HG03439 (cell line): ENCODE data around the gene MED13.
"Not testable (repeated sequence)": the region's sequence is repeated elsewhere in the genome, so short reads cannot be mapped to it uniquely, and the experiment has no call there.

ENCODE experiments used
- ATAC-seq: cut with Tn5 transposase; IDR thresholded peaks from one replicate; pipeline ENCODE4 v1.9.1; 2021; ENCODE audit warnings: mild to moderate bottlenecking, moderate library complexity; ENCODE audit not compliant: unreplicated experiment

The MED13 gene

DNA sequence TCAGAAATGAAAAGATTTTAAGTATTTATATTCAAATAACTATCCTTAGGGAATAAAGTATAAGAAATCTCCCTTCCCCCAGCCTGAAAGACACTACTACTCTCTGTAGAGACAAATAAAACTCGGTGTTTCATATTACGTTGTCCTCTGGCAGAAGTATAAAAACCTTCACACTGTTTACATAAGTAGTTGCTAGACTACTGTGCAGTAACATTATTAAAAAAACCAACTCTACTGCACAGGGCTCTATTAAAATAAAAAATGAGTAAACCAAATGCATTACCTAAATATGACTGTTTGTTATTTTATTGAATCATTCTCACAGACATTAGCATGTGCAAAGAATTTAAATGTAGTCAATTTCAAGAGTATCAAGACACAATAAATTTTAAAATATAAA is 67.4 kb downstream of the MED13 start:
- no peak for ATAC-seq

DNA sequence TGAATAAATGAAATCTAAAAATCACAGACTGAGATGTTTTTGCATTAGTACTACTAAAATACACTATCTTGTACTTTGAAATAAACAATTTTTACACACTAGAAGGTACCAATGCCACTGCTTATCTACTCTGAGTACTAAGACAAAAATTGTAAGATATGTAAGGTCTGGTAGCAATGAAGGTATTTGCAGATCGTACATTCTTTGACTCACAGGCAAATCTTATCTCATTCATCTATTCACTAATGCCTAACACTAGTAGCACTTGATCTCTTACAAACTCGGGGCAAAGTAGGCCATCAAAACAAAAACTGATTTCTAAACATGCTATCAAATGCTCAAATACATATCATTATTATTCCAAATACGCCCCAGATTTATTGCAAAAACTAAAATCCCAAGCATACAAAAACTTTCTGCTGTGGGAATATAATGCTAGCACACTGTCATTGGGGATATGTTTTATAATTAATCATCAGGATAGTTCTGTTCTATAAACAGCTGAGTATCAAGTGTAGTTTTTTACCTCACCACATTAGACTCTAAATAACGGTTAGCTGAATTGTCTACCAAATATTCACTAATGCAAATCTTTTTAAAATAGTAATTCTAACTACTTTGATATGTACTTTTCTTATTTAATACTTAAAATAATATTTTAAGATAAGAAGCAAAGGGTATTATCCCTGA is 68.0 kb downstream of the MED13 start:
- ATAC-seq = no peak

DNA sequence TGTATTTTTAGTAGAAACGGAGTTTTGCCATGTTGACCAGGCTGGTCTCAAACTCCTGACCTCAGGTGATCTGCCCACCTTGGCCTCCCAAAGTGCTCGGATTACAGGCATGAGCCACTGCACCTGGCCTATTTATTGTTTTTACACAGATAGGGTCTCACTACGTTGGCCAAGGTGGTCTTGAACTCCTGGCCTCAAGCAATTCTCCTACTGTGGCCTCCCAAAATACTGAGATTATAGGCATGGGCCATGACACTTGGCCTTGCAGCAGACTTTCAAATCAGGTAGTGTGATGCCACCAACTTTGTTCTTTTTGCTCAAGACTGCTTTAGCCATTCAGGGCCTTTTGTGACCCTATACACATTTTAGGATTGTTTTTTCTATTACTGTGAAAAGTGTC is 75.6 kb downstream of the MED13 start:
- no peak for ATAC-seq

GRCh38 chr17:61986898-61987297 is 78.2 kb downstream of the MED13 start:
- ATAC-seq = no peak

GRCh38 chr17:61984821-61985220 is 80.3 kb downstream of the MED13 start:
- no peak for ATAC-seq

GRCh38 chr17:61981323-61981722 is 83.8 kb downstream of the MED13 start:
- no peak for ATAC-seq

- no peak for ATAC-seq
Measured at GRCh38 chr17:61980535-61980934, 84.5 kb downstream of the MED13 start.

GRCh38 chr17:61974115-61974514 is 91.0 kb downstream of the MED13 start:
- no peak for ATAC-seq

DNA sequence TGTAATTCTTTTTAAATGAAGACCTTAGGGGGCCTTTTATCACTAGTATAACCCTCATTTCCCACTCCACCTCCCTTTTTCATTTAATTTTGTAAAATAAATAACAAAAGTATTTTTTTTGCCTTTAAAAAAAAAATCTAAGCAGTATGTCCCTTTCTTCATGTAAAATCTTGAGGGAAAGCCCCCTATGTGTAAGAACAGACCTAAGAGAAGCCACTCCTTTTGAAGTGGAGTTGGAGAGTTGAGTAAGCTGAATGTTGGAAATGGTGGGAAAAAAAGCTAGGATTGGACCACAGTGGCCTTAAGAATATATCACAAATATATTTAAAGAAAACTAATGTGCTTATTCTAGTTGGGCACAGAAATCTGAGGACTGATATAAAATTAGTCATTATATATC is 92.8 kb downstream of the MED13 start:
- no peak for ATAC-seq

- no peak for ATAC-seq
Measured at GRCh38 chr17:61970030-61970429, 95.0 kb downstream of the MED13 start.

DNA sequence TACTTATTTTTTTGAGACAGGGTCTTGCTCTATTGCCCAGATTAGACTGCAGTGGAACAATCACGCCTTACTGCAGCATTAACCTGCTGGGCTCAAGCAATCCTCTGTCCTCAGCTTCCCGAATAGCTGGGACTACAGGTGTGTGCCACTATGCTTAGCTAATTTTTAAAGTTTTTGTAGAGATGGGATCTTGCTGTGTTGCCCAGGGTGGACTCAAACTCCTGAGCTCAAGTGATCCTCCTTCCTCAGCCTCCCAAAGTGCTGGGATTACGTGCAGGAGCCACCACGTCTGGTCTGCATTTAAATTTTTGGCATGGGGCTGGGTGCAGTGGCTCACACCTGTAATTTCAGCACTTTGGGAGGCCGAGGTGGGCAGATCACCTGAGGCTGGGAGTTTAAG is 96.3 kb downstream of the MED13 start:
- no peak for ATAC-seq

DNA sequence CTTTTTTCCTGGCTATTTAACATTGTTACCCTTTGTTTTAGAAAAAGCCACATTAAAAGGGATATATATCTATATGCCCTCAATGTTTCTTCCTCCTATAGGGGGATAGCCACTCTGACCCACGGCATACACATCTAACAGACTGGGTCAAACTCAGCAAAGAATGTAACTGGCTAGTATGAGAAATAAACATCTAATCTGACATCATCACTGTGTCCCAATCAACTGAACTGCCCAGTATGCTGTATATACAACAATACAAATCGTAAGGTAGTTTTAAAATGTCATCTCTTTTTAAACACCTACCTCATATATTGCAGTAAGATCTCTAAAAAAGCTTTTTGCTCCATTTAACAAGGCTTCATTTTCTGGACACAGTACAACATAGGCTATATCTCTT is 97.3 kb downstream of the MED13 start:
- ATAC-seq = no peak

GRCh38 chr17:61966191-61966590 is 98.9 kb downstream of the MED13 start:
- ATAC-seq = no peak

DNA sequence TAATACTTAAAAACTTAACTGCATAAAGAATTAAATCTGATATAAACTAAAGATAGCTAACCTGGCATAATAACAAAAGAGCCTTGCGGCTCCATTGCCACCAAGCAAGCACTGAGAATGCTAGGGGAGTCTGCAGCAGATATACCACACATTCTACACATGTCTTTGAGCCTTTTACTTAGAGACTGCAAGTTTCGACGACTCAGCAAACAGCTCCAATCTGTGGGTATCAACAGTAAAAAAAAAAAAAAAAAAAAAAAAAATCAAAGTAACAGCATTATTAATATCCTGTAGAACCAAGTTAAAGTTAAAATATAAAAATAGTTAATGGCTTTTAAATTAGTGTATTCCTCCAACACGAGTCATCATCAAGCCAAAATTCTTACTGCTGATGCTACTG is 109.5 kb downstream of the MED13 start:
- ATAC-seq = no peak

GRCh38 chr17:61947367-61948078 is 117.6 kb downstream of the MED13 start:
- no peak for ATAC-seq

- no peak for ATAC-seq
Measured at GRCh38 chr17:61946359-61946758, 118.7 kb downstream of the MED13 start.

DNA sequence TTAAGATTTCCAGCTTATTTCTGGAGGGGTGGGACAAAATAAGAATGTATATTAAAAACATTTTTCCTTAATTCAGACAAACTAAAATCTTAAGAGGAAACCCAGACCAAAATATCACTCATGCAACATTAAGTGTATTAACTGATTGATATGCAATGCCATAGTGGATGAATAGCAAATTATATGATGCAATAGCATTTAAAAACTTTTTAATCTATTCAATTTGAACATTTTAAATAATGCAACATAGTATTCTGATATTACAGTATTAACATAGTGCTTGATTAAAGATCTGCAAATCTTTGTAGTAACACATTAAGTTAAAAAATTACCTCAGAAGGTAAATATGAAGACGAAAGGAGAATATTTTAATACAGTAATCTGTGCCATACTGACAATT is 122.0 kb downstream of the MED13 start:
- ATAC-seq = no peak

DNA sequence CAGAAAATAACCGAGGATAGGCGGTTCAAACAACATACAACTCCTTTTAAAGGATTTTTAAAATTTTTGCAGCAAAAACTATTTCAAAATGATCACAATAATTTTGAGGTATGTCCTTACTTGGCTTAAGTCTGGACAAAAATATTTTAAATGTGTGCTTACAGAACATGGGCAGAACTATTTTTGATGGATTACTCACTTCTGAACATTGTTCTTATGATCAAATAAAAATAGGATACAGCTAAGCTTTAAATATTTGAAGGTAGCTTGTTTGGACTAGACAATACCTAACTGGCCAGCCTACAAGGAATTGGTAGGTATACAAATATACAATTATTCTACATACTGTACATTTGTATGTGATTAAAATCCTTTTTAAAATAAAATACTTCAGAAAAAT is 123.0 kb downstream of the MED13 start:
- ATAC-seq = no peak

GRCh38 chr17:61928101-61928436 is 137.0 kb downstream of the MED13 start:
- no peak for ATAC-seq

GRCh38 chr17:61927208-61928100 is 137.6 kb downstream of the MED13 start, which contains the start of gene INTS2:
INTS2 (minus strand) TSS chr17:61927982; CDS start chr17:61926644, 1,338 bp downstream.
- ATAC-seq = peak; percentile 77

GRCh38 chr17:61926826-61927207 is 138.3 kb downstream of the MED13 start:
- no peak for ATAC-seq

GRCh38 chr17:61915162-61915561 is 149.9 kb downstream of the MED13 start:
- ATAC-seq = not testable (repeated sequence)
